HepG2 (cell line): ENCODE data around the gene HOMEZ. TPM values are rescaled to one million over a fixed set of nuclear protein-coding genes. Genes with fewer than 3 reads are reported as not detected.

Experiments
- AGO2 ChIP-seq: fragments of 200-400 bp; formaldehyde crosslinking; optimal IDR thresholded peaks from 2 replicates; pipeline ENCODE3; 2017; ENCODE audit warnings: mild to moderate bottlenecking, low read depth, low read length, moderate library complexity
- ARID2 ChIP-seq: sonication (generic); formaldehyde crosslinking; IDR thresholded peaks from 2 replicates; pipeline ENCODE4 v1.8.1; 2022; ENCODE audit warnings: mild to moderate bottlenecking, missing genetic modification reagents, borderline replicate concordance
- ATAD3A ChIP-seq: sonication (generic); formaldehyde crosslinking; IDR thresholded peaks from 2 replicates; pipeline ENCODE4 v1.4.0; 2020; ENCODE audit warnings: missing genetic modification reagents
- HDAC2 ChIP-seq: sonication (generic); formaldehyde crosslinking; IDR thresholded peaks from 2 replicates; pipeline ENCODE4 v1.4.0; 2020; ENCODE audit warnings: missing genetic modification reagents
- HMG20B ChIP-seq: conservative IDR thresholded peaks from 2 replicates; pipeline ENCODE4 v1.6.1; 2016; ENCODE audit warnings: missing genetic modification reagents, missing compliant biosample characterization
- HNRNPK ChIP-seq: fragments of 200-400 bp; formaldehyde crosslinking; IDR thresholded peaks from 2 replicates; pipeline ENCODE4 v1.6.1; 2018; ENCODE audit warnings: low read length, low read depth, moderate library complexity, mild to moderate bottlenecking; ENCODE audit not compliant: poor library complexity, severe bottlenecking
- MAZ ChIP-seq, 2 experiments: sonication (generic) in 1 of 2; formaldehyde crosslinking in 1 of 2; IDR thresholded peaks; 2 replicates each; pipeline versions ENCODE4 v1.5.0 to v1.6.1; 2012 to 2020; ENCODE audit warnings: low read depth in 2 of 2, mild to moderate bottlenecking in 2 of 2, borderline replicate concordance in 1 of 2, improper control_type of control experiment in 1 of 2, low read length in 1 of 2, missing genetic modification reagents in 1 of 2, moderate library complexity in 1 of 2
- MXD4 ChIP-seq: IDR thresholded peaks from 2 replicates; pipeline ENCODE4 v1.6.1; 2016; ENCODE audit warnings: mild to moderate bottlenecking, missing biosample characterization, missing genetic modification reagents
- PAWR ChIP-seq: sonication (generic); formaldehyde crosslinking; IDR thresholded peaks from 2 replicates; pipeline ENCODE4 v1.4.0; 2020; ENCODE audit warnings: missing genetic modification reagents, mild to moderate bottlenecking, borderline replicate concordance
- RORA ChIP-seq: sonication (generic); formaldehyde crosslinking; IDR thresholded peaks from 2 replicates; pipeline ENCODE4 v1.5.0; 2020; ENCODE audit warnings: mild to moderate bottlenecking, missing genetic modification reagents, moderate library complexity
- SIN3A ChIP-seq: IDR thresholded peaks from 2 replicates; pipeline ENCODE4 v1.6.1; 2011; ENCODE audit warnings: low read depth, mild to moderate bottlenecking, control low read depth, low read length, borderline replicate concordance
- SP2 ChIP-seq: sonication (generic); formaldehyde crosslinking; IDR thresholded peaks from 2 replicates; pipeline ENCODE4 v1.5.1; 2020; ENCODE audit warnings: mild to moderate bottlenecking, missing genetic modification reagents
- SP4 ChIP-seq: sonication (generic); formaldehyde crosslinking; IDR thresholded peaks from 2 replicates; pipeline ENCODE4 v1.8.1; 2023; ENCODE audit warnings: mild to moderate bottlenecking, missing genetic modification reagents
- THYN1 ChIP-seq: sonication (generic); formaldehyde crosslinking; IDR thresholded peaks from 2 replicates; pipeline ENCODE4 v1.8.1; 2023; ENCODE audit warnings: low read depth, mild to moderate bottlenecking, moderate library complexity, missing genetic modification reagents, borderline replicate concordance
- ZNF264 ChIP-seq: sonication (generic); formaldehyde crosslinking; IDR thresholded peaks from 2 replicates; pipeline ENCODE4 v1.4.0; 2020; ENCODE audit warnings: missing genetic modification reagents
- ZNF468 ChIP-seq: sonication (generic); formaldehyde crosslinking; IDR thresholded peaks from 2 replicates; pipeline ENCODE4 v1.8.0; 2022; ENCODE audit warnings: mild to moderate bottlenecking, moderate library complexity, missing genetic modification reagents
- ZNF616 ChIP-seq: sonication (generic); formaldehyde crosslinking; IDR thresholded peaks from 2 replicates; pipeline ENCODE4 v1.5.0; 2020; ENCODE audit warnings: low read depth, mild to moderate bottlenecking, missing genetic modification reagents
- ZNF720 ChIP-seq: sonication (generic); formaldehyde crosslinking; IDR thresholded peaks from 2 replicates; pipeline ENCODE4 v1.4.0; 2020; ENCODE audit warnings: missing genetic modification reagents
- ZSCAN22 ChIP-seq: sonication (generic); formaldehyde crosslinking; IDR thresholded peaks from 2 replicates; pipeline ENCODE4 v1.4.0; 2020; ENCODE audit warnings: mild to moderate bottlenecking, missing genetic modification reagents
- polyA plus RNA-seq, 8 experiments: library from polyadenylated mRNA; depleted of rRNA in 3 of 8; stranded (reverse) in 7 of 8; unstranded in 1 of 8; fragments of >200 nt; fragmentation: Illumina TruSeq in 4 of 8; extraction: Trizol in 4 of 8; gene quantifications; 2 replicates each; pipeline versions ENCODE4 v1.2.1 to v1.2.3, GENCODE V29; 2011 to 2016; ENCODE audit warnings: low read depth in 4 of 8, missing spikeins in 1 of 8, mixed read lengths in 1 of 8; ENCODE audit not compliant: insufficient read depth in 1 of 8
- total RNA-seq, 5 experiments: library from RNA; depleted of rRNA; stranded (reverse); fragments of >200 nt; fragmentation: Illumina TruSeq; extraction: Trizol; gene quantifications; 2 replicates each; pipeline ENCODE4 v1.2.3, GENCODE V29; 2016; ENCODE audit warnings: low read depth in 1 of 5
- TF ChIP-seq, protein P1 (sequence below): sonication (generic); formaldehyde crosslinking; IDR thresholded peaks from 2 replicates; pipeline ENCODE4 v1.5.0; 2020; ENCODE audit warnings: mild to moderate bottlenecking, missing genetic modification reagents, borderline replicate concordance
- TF ChIP-seq, protein P2 (sequence below): sonication (generic); formaldehyde crosslinking; IDR thresholded peaks from 2 replicates; pipeline ENCODE4 v1.4.0; 2020; ENCODE audit warnings: missing genetic modification reagents
- TF ChIP-seq, protein P3 (sequence below): sonication (generic); formaldehyde crosslinking; IDR thresholded peaks from 2 replicates; pipeline ENCODE4 v1.4.0; 2020; ENCODE audit warnings: missing genetic modification reagents, borderline replicate concordance

Gene HOMEZ
- total and polyA plus RNA-seq, 2 of the 13 experiments (the other 11 are each of a cell fraction or from before 2014, with no cell fraction given): 14.5 to 31.8 TPM

DNA sequence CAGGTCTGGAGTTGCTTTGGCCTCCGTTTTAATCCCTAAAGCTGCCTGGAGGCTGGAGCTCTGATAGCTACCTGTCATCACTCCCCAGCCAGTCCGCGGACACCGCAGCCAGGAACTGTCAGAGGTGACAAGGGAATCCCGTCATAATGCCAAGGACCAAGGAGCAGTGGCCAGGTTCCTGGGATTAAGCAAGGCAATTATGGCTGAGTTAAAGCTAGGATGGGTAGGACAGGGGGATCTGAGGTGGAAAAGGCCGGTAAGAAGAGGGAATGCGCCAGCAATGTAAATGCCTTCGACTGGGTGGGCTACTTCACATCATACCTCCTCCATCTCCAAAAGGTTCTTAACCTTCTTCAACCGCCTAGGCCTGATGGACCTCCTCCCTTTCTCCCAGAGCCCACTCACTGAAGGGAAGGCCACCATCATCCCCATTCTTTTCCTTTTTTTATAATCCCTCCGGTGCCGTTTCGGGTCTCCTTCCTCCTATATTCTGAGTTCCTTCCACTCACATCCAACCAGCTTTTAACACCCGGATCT is 14.8 kb upstream of the HOMEZ start (continued):
- no peak for TF ChIP-seq SP4 (CRISPR knock-in tag)
- TF ChIP-seq ZNF616 (CRISPR knock-in tag): no peak
- peak; percentile 63; the same call in 1 of the 2 replicates for TF ChIP-seq ZNF720
- 0 out of 2 replicates have a peak, but pooled peaks have one; percentile 6 for TF ChIP-seq HDAC2
- 0 out of 2 replicates have a peak, but pooled peaks have one; percentile 53 for TF ChIP-seq ATAD3A
- peak; percentile 52; the same call in 1 of the 2 replicates for TF ChIP-seq ZSCAN22 (CRISPR knock-in tag)
- peak; percentile 67; the same call in 1 of the 2 replicates for TF ChIP-seq SIN3A
- TF ChIP-seq SP2: no peak
- TF ChIP-seq, protein P1, sequence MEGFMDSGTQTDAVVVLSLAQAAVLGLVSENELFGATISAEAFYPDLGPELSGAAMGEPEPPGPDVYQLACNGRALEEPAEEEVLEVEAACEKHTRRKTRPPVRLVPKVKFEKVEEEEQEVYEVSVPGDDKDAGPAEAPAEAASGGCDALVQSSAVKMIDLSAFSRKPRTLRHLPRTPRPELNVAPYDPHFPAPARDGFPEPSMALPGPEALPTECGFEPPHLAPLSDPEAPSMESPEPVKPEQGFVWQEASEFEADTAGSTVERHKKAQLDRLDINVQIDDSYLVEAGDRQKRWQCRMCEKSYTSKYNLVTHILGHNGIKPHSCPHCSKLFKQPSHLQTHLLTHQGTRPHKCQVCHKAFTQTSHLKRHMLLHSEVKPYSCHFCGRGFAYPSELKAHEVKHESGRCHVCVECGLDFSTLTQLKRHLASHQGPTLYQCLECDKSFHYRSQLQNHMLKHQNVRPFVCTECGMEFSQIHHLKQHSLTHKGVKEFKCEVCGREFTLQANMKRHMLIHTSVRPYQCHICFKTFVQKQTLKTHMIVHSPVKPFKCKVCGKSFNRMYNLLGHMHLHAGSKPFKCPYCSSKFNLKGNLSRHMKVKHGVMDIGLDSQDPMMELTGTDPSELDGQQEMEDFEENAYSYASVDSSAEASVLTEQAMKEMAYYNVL (CRISPR knock-in tag): 0 out of 2 replicates have a peak, but pooled peaks have one; percentile 3
- TF ChIP-seq, protein P2, sequence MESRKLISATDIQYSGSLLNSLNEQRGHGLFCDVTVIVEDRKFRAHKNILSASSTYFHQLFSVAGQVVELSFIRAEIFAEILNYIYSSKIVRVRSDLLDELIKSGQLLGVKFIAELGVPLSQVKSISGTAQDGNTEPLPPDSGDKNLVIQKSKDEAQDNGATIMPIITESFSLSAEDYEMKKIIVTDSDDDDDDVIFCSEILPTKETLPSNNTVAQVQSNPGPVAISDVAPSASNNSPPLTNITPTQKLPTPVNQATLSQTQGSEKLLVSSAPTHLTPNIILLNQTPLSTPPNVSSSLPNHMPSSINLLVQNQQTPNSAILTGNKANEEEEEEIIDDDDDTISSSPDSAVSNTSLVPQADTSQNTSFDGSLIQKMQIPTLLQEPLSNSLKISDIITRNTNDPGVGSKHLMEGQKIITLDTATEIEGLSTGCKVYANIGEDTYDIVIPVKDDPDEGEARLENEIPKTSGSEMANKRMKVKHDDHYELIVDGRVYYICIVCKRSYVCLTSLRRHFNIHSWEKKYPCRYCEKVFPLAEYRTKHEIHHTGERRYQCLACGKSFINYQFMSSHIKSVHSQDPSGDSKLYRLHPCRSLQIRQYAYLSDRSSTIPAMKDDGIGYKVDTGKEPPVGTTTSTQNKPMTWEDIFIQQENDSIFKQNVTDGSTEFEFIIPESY (CRISPR knock-in tag): peak; percentile 80
- no peak for TF ChIP-seq HMG20B (CRISPR knock-in tag)
- 0 out of 2 replicates have a peak, but pooled peaks have one; percentile 17 for TF ChIP-seq THYN1 (CRISPR knock-in tag)
- TF ChIP-seq ZNF264: no peak
- TF ChIP-seq MXD4 (CRISPR knock-in tag): no peak
- TF ChIP-seq HNRNPK: peak; percentile 1
- 0 out of 2 replicates have a peak, but pooled peaks have one; percentile 4 for TF ChIP-seq ARID2 (CRISPR knock-in tag)
- TF ChIP-seq ZNF468 (CRISPR knock-in tag): no peak
- no peak for TF ChIP-seq RORA (CRISPR knock-in tag)
- 0 out of 2 replicates have a peak, but pooled peaks have one; percentile 82 for TF ChIP-seq PAWR (CRISPR knock-in tag)
- TF ChIP-seq MAZ (IDR thresholded peaks at IDR 0.05; ENCODE audit: borderline replicate concordance, low read depth, low read length): no peak
- no peak for TF ChIP-seq MAZ (CRISPR knock-in tag; IDR thresholded peaks at IDR 0.05; ENCODE audit: low read depth)
- no peak for TF ChIP-seq AGO2
- TF ChIP-seq, protein P3, sequence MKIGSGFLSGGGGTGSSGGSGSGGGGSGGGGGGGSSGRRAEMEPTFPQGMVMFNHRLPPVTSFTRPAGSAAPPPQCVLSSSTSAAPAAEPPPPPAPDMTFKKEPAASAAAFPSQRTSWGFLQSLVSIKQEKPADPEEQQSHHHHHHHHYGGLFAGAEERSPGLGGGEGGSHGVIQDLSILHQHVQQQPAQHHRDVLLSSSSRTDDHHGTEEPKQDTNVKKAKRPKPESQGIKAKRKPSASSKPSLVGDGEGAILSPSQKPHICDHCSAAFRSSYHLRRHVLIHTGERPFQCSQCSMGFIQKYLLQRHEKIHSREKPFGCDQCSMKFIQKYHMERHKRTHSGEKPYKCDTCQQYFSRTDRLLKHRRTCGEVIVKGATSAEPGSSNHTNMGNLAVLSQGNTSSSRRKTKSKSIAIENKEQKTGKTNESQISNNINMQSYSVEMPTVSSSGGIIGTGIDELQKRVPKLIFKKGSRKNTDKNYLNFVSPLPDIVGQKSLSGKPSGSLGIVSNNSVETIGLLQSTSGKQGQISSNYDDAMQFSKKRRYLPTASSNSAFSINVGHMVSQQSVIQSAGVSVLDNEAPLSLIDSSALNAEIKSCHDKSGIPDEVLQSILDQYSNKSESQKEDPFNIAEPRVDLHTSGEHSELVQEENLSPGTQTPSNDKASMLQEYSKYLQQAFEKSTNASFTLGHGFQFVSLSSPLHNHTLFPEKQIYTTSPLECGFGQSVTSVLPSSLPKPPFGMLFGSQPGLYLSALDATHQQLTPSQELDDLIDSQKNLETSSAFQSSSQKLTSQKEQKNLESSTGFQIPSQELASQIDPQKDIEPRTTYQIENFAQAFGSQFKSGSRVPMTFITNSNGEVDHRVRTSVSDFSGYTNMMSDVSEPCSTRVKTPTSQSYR (CRISPR knock-in tag): no peak
